H9 (cell line): ENCODE data around the gene CDK8. TPM values are rescaled to one million over a fixed set of nuclear protein-coding genes. Genes with fewer than 3 reads are reported as not detected.

ENCODE experiments used
- DNase-seq: peaks from one replicate; pipeline ENCODE4 v3.0.0-alpha.2; 2017
- H2AFZ ChIP-seq: one replicate; pipeline ENCODE4 v1.6.1; 2013; ENCODE audit warnings: mild to moderate bottlenecking, low read length, control low read depth, moderate library complexity
- H2AK5ac ChIP-seq: 2 replicates; pipeline ENCODE4 v1.6.1; 2013; ENCODE audit warnings: low read length, control low read depth, mixed read lengths; ENCODE audit not compliant: insufficient read length
- H2BK120ac ChIP-seq: one replicate; pipeline ENCODE4 v1.6.1; 2013; ENCODE audit warnings: low read depth, mild to moderate bottlenecking, low read length, control low read depth, inconsistent platforms; ENCODE audit not compliant: poor library complexity, severe bottlenecking
- H2BK12ac ChIP-seq: 2 replicates; pipeline ENCODE4 v1.6.1; 2013; ENCODE audit warnings: low read length, control low read depth, mixed read lengths, low read depth; ENCODE audit not compliant: insufficient read length
- H2BK15ac ChIP-seq: 2 replicates; pipeline ENCODE4 v1.6.1; 2013; ENCODE audit warnings: low read depth, low read length, control low read depth
- H2BK20ac ChIP-seq: one replicate; pipeline ENCODE4 v1.6.1; 2013; ENCODE audit warnings: low read depth, mild to moderate bottlenecking, low read length, control low read depth, inconsistent platforms; ENCODE audit not compliant: poor library complexity, severe bottlenecking
- H2BK5ac ChIP-seq: 2 replicates; pipeline ENCODE4 v1.6.1; 2013; ENCODE audit warnings: low read length, control low read depth, mixed read lengths; ENCODE audit not compliant: insufficient read length
- H3K14ac ChIP-seq: 2 replicates; pipeline ENCODE4 v1.6.1; 2013; ENCODE audit warnings: low read length, control low read depth; ENCODE audit not compliant: insufficient read depth
- H3K18ac ChIP-seq: 2 replicates; pipeline ENCODE4 v1.6.1; 2013; ENCODE audit warnings: low read depth, mild to moderate bottlenecking, mixed read lengths, low read length, control low read depth; ENCODE audit not compliant: insufficient read length
- H3K23ac ChIP-seq: 2 replicates; pipeline ENCODE4 v1.6.1; 2013; ENCODE audit warnings: low read length, control low read depth, mixed read lengths, low read depth; ENCODE audit not compliant: insufficient read length
- H3K23me2 ChIP-seq: 2 replicates; pipeline ENCODE4 v1.6.1; 2013; ENCODE audit warnings: low read depth, mild to moderate bottlenecking, mixed read lengths, low read length, control low read depth; ENCODE audit not compliant: insufficient read length, poor library complexity, severe bottlenecking
- H3K27ac ChIP-seq: 2 replicates; pipeline ENCODE4 v1.5.1; 2013; ENCODE audit warnings: low read length, control low read depth, mixed read lengths, low read depth; ENCODE audit not compliant: insufficient read length
- H3K27me3 ChIP-seq: 2 replicates; pipeline ENCODE4 v1.6.1; 2013; ENCODE audit warnings: low read length, control low read depth, inconsistent platforms; ENCODE audit not compliant: insufficient read depth
- H3K4ac ChIP-seq: 2 replicates; pipeline ENCODE4 v1.6.1; 2013; ENCODE audit warnings: low read depth, mild to moderate bottlenecking, control low read depth, inconsistent platforms, low read length, moderate library complexity
- H3K4me1 ChIP-seq: 2 replicates; pipeline ENCODE4 v1.6.1; 2013; ENCODE audit warnings: low read length, control low read depth, inconsistent platforms; ENCODE audit not compliant: insufficient read depth
- H3K4me2 ChIP-seq: 2 replicates; pipeline ENCODE4 v1.6.1; 2013; ENCODE audit warnings: low read length, control low read depth, mixed read lengths; ENCODE audit not compliant: insufficient read length, insufficient read depth
- H3K56ac ChIP-seq: 2 replicates; pipeline ENCODE4 v1.6.1; 2013; ENCODE audit warnings: low read depth, mild to moderate bottlenecking, mixed read lengths, low read length, control low read depth; ENCODE audit not compliant: insufficient read length
- H3K79me1 ChIP-seq: 2 replicates; pipeline ENCODE4 v1.6.1; 2013; ENCODE audit warnings: low read depth, mild to moderate bottlenecking, moderate library complexity, low read length, control low read depth, inconsistent platforms; ENCODE audit not compliant: insufficient read depth, poor library complexity, severe bottlenecking
- H3K79me2 ChIP-seq: 2 replicates; pipeline ENCODE4 v1.6.1; 2013; ENCODE audit warnings: low read length, control low read depth, inconsistent platforms; ENCODE audit not compliant: insufficient read depth
- H3K9ac ChIP-seq: 2 replicates; pipeline ENCODE4 v1.6.1; 2013; ENCODE audit warnings: low read length, control low read depth, mixed read lengths; ENCODE audit not compliant: insufficient read length; ENCODE audit errors: extremely low read depth
- H3K9me3 ChIP-seq: one replicate; pipeline ENCODE4 v1.6.1; 2013; ENCODE audit warnings: low read depth, low read length, inconsistent platforms; ENCODE audit not compliant: control insufficient read depth
- H3T11ph ChIP-seq: one replicate; pipeline ENCODE4 v1.6.1; 2013; ENCODE audit warnings: mild to moderate bottlenecking, low read length, control low read depth, inconsistent platforms
- H4K20me1 ChIP-seq: one replicate; pipeline ENCODE4 v1.6.1; 2013; ENCODE audit not compliant: control insufficient read depth, insufficient read length, insufficient read depth
- H4K5ac ChIP-seq: 2 replicates; pipeline ENCODE4 v1.6.1; 2013; ENCODE audit warnings: low read depth, mild to moderate bottlenecking, mixed read lengths, low read length, control low read depth; ENCODE audit not compliant: insufficient read length
- H4K8ac ChIP-seq: replicated peaks from 2 replicates; pipeline ENCODE4 v1.6.1; 2013; ENCODE audit warnings: low read length, control low read depth, mixed read lengths, low read depth; ENCODE audit not compliant: insufficient read length
- H4K91ac ChIP-seq: 2 replicates; pipeline ENCODE4 v1.6.1; 2013; ENCODE audit warnings: low read depth, mild to moderate bottlenecking, moderate library complexity, mixed read lengths, low read length, control low read depth; ENCODE audit not compliant: insufficient read length
- H3K27ac Mint-ChIP-seq, 3 experiments: 2 replicates in 2 of 3; 3 replicates in 1 of 3; pipeline ENCODE4 v1.8.0; 2020 to 2021; ENCODE audit warnings: mixed read lengths in 3 of 3, mild to moderate bottlenecking in 1 of 3, moderate library complexity in 1 of 3
- H3K27me3 Mint-ChIP-seq: 2 replicates; pipeline ENCODE4 v1.8.0; 2021; ENCODE audit warnings: low read depth, mild to moderate bottlenecking, moderate library complexity, mixed read lengths
- H3K36me3 Mint-ChIP-seq, 3 experiments: 2 replicates in 2 of 3; 3 replicates in 1 of 3; pipeline ENCODE4 v1.8.0; 2020 to 2021; ENCODE audit warnings: low read depth in 3 of 3, mixed read lengths in 3 of 3; ENCODE audit not compliant: insufficient read depth in 1 of 3
- H3K4me1 Mint-ChIP-seq, 2 experiments: 2 replicates each; pipeline ENCODE4 v1.8.0; 2020; ENCODE audit warnings: mixed read lengths in 2 of 2
- H3K4me3 Mint-ChIP-seq, 2 experiments: 2 replicates in 1 of 2; 3 replicates in 1 of 2; pipeline ENCODE4 v1.8.0; 2020 to 2021; ENCODE audit warnings: mild to moderate bottlenecking in 2 of 2, mixed read lengths in 2 of 2, moderate library complexity in 1 of 2
- H3K9me3 Mint-ChIP-seq, 2 experiments: 2 replicates in 1 of 2; 3 replicates in 1 of 2; pipeline ENCODE4 v1.8.0; 2020; ENCODE audit warnings: mild to moderate bottlenecking in 2 of 2, mixed read lengths in 2 of 2, moderate library complexity in 1 of 2
- CTCF ChIP-seq: fragments of 200-600 bp; sonication (generic); conservative IDR thresholded peaks from 3 replicates; pipeline ENCODE4 v1.8.0; 2021; ENCODE audit warnings: antibody characterized with exemption, mild to moderate bottlenecking
- total RNA-seq: library from RNA; stranded (reverse); gene quantifications from 2 replicates; pipeline ENCODE4 v1.2.1, GENCODE V29; 2021

The CDK8 gene
- total RNA-seq, 1 experiment from 2014 or later = 18.1 TPM

GRCh38 chr13:26435171-26435570 is 181.2 kb downstream of the CDK8 start:
- no peak overlapping the region for H3K4me3 Mint-ChIP-seq
- no peaks in the 10 kb centered on the region for H3K23me2 ChIP-seq
- peaks cover 0 to 7% of the 10 kb centered on the region in 2 experiments; a peak in 2 of 4 replicates for H3K4me1 Mint-ChIP-seq
- no peak overlapping the region for H3K23ac ChIP-seq
- H3K56ac ChIP-seq = no peak overlapping the region
- TF ChIP-seq CTCF = no peak
- no peak for DNase-seq
- H3K9me3 Mint-ChIP-seq = peaks cover 28 to 34% of the 10 kb centered on the region in 2 experiments
- H3K27ac Mint-ChIP-seq = no peak overlapping the region
- H3K36me3 Mint-ChIP-seq = peaks cover 4 to 15% (median 12%) of the 10 kb centered on the region in 3 experiments
- no peak overlapping the region for H3K4me2 ChIP-seq
- no peak overlapping the region for H2BK12ac ChIP-seq
- H2BK120ac ChIP-seq = no peak overlapping the region
- no peak overlapping the region for H3K9ac ChIP-seq
- no peak overlapping the region for H2BK5ac ChIP-seq
- no peak overlapping the region for H2BK15ac ChIP-seq
- no peak overlapping the region for H3K14ac ChIP-seq
- no peaks in the 10 kb centered on the region for H3K79me2 ChIP-seq
- H3K27ac ChIP-seq = no peak overlapping the region
- no peak overlapping the region for H2AFZ ChIP-seq
- H3T11ph ChIP-seq = no peak overlapping the region
- H2AK5ac ChIP-seq = no peak overlapping the region
- no peak overlapping the region for H3K4ac ChIP-seq
- no peaks in the 10 kb centered on the region for H3K27me3 ChIP-seq
- H4K8ac ChIP-seq = no peak overlapping the region
- H3K79me1 ChIP-seq = no peaks in the 10 kb centered on the region
- no peak overlapping the region for H3K18ac ChIP-seq
- H3K4me1 ChIP-seq = no peaks in the 10 kb centered on the region
- H3K27me3 Mint-ChIP-seq = 0 out of 2 replicates have a peak, but pooled peaks cover 3% of the 10 kb centered on the region
- no peaks in the 10 kb centered on the region for H4K20me1 ChIP-seq
- no peak overlapping the region for H4K5ac ChIP-seq
- no peaks in the 10 kb centered on the region for H3K9me3 ChIP-seq
- no peak overlapping the region for H4K91ac ChIP-seq
- H2BK20ac ChIP-seq = no peak overlapping the region
